ENCODE results near the gene ARAP1. TPM values are rescaled to one million over a fixed set of nuclear protein-coding genes. Genes with fewer than 3 reads are reported as not detected.

ARAP1 gene
- polyA plus RNA-seq, 3 donors = 48.7 to 487 (median 79.0) TPM

- TF ChIP-seq CTCF (IDR thresholded peaks at IDR 0.05) = no peak
- H3K9me3 Mint-ChIP-seq = peaks cover 0 to 1% (median 0%) of the 10 kb centered on the region in 7 donors
- 98% methylated on average over 8 of the region's 11 CpGs for WGBS (ENCODE audit: insufficient coverage)
- H3K79me2 ChIP-seq (ENCODE audit: insufficient read depth, low read length) = peaks cover 94% of the 10 kb centered on the region
- no peak overlapping the region for H3K4me2 ChIP-seq (replicated peaks; ENCODE audit: extremely low read depth, low read length, poor library complexity, severe bottlenecking)
- H3K9ac ChIP-seq (ENCODE audit: insufficient read depth, low read length, poor library complexity, severe bottlenecking) = no peak overlapping the region
- no peak overlapping the region for H2AFZ ChIP-seq (ENCODE audit: insufficient read depth, low read depth, low read length, poor library complexity, severe bottlenecking)
- H3K4me3 ChIP-seq (replicated peaks in 1 of 3; ENCODE audit: low read depth in 2 of 3, low read length in 3 of 3) = no peak overlapping the region
- no peaks in the 10 kb centered on the region for H3K27me3 Mint-ChIP-seq (ENCODE audit: low read depth in 3 of 3)
- H3K4me1 ChIP-seq (ENCODE audit: control insufficient read depth in 1 of 2, insufficient read depth in 2 of 2, low read length in 2 of 2) = peaks cover 59 to 71% of the 10 kb centered on the region in 2 donors
- H3K9me3 ChIP-seq (replicated peaks in 1 of 2; ENCODE audit: control insufficient read depth in 1 of 2, insufficient read depth in 1 of 2, low read length in 2 of 2) = no peaks in the 10 kb centered on the region
- peaks cover 33 to 34% of the 10 kb centered on the region in 2 donors for H3K36me3 Mint-ChIP-seq
- intact Hi-C loops (cut with micrococcal nuclease) = no loop called here
- peaks cover 67% of the 10 kb centered on the region for H4K20me1 ChIP-seq (ENCODE audit: insufficient read depth, low read length)
- no peak overlapping the region for H3K4me3 Mint-ChIP-seq
- no peak overlapping the region for H3K27ac ChIP-seq (ENCODE audit: low read depth in 1 of 2, low read length in 2 of 2)
- H3K27ac Mint-ChIP-seq = peak overlapping the region in 1 of 7 donors; percentile 72
- no peak for DNase-seq
- no peaks in the 10 kb centered on the region for H3K27me3 ChIP-seq (ENCODE audit: control insufficient read depth in 2 of 2, insufficient read depth in 2 of 2, low read length in 2 of 2)
- peaks cover 73% of the 10 kb centered on the region for H3K4me1 Mint-ChIP-seq
- peaks cover 5 to 10% of the 10 kb centered on the region in 2 donors for H3K36me3 ChIP-seq (replicated peaks in 1 of 2; ENCODE audit: control insufficient read depth in 1 of 2, insufficient read depth in 2 of 2, low read length in 2 of 2)
These were observed 6.2 kb downstream of the ARAP1 start for GRCh38 chr11:72745925-72746550.

GRCh38 chr11:72745511-72745910 is 6.7 kb downstream of the ARAP1 start:
- no peaks in the 10 kb centered on the region for H3K9me3 ChIP-seq (replicated peaks in 1 of 2; ENCODE audit: control insufficient read depth in 1 of 2, insufficient read depth in 1 of 2, low read length in 2 of 2)
- H3K4me3 ChIP-seq (replicated peaks in 1 of 3; ENCODE audit: low read depth in 2 of 3, low read length in 3 of 3) = no peak overlapping the region
- no peaks in the 10 kb centered on the region for H3K27me3 ChIP-seq (ENCODE audit: control insufficient read depth in 2 of 2, insufficient read depth in 2 of 2, low read length in 2 of 2)
- DNase-seq = no peak
- TF ChIP-seq CTCF (IDR thresholded peaks at IDR 0.05) = no peak
- Mint-ChIP-seq H3K9me3 (peaks cover 0 to 1% (median 0%) of the 10 kb centered on the region in 7 donors), H3K4me3 (no peak overlapping the region), H3K27ac (no peak overlapping the region), H3K36me3 (peaks cover 33 to 34% of the 10 kb centered on the region in 2 donors), H3K27me3 (ENCODE audit: low read depth in 3 of 3) (no peaks in the 10 kb centered on the region), H3K4me1 (peaks cover 73% of the 10 kb centered on the region)
- intact Hi-C loops (cut with micrococcal nuclease) = no loop called here
- no peak overlapping the region for H3K9ac ChIP-seq (ENCODE audit: insufficient read depth, low read length, poor library complexity, severe bottlenecking)
- peaks cover 5 to 10% of the 10 kb centered on the region in 2 donors for H3K36me3 ChIP-seq (replicated peaks in 1 of 2; ENCODE audit: control insufficient read depth in 1 of 2, insufficient read depth in 2 of 2, low read length in 2 of 2)
- H3K4me2 ChIP-seq (replicated peaks; ENCODE audit: extremely low read depth, low read length, poor library complexity, severe bottlenecking) = no peak overlapping the region
- H2AFZ ChIP-seq (ENCODE audit: insufficient read depth, low read depth, low read length, poor library complexity, severe bottlenecking) = no peak overlapping the region
- peaks cover 94% of the 10 kb centered on the region for H3K79me2 ChIP-seq (ENCODE audit: insufficient read depth, low read length)
- peaks cover 59 to 71% of the 10 kb centered on the region in 2 donors for H3K4me1 ChIP-seq (ENCODE audit: control insufficient read depth in 1 of 2, insufficient read depth in 2 of 2, low read length in 2 of 2)
- 96% methylated on average over 4 of the region's 5 CpGs for WGBS (ENCODE audit: insufficient coverage)
- H4K20me1 ChIP-seq (ENCODE audit: insufficient read depth, low read length) = peaks cover 61% of the 10 kb centered on the region
- no peak overlapping the region for H3K27ac ChIP-seq (ENCODE audit: low read depth in 1 of 2, low read length in 2 of 2)
